ENCODE results near the gene NR5A2.
A peak's percentile ranks its signal among the peaks of the same experiment; 100 is the strongest.

NR5A2 gene

GRCh38 chr1:200136384-200136783, 108.9 kb downstream of the NR5A2 start:
- H3K4me3 ChIP-seq (ENCODE audit: low read depth, low read length) = no peak overlapping the region
- ChIA-PET POLR2A (no interaction called here), CTCF (interaction anchor here (1.1 to 1.3 kb wide), 2 partner anchors 143 to 171 kb away, joined by 3 to 6 read pairs; no protein-coding TSS in a partner anchor)
- no peak for DNase-seq (ENCODE audit: low read depth, low spot score)
- no peak for TF ChIP-seq CTCF (IDR thresholded peaks at IDR 0.05; ENCODE audit: insufficient read depth, low read length, missing control alignments)

GRCh38 chr1:200139661-200140250, 112.2 kb downstream of the NR5A2 start:
- ChIA-PET POLR2A (no interaction called here), CTCF (interaction anchor here (0.7 to 3.9 kb wide), 45 partner anchors 9 to 455 kb away, joined by 3 to 20 read pairs (median 4); no protein-coding TSS in a partner anchor)
- TF ChIP-seq CTCF (IDR thresholded peaks at IDR 0.05; ENCODE audit: insufficient read depth, low read length, missing control alignments) = peak; percentile 72
- H3K4me3 ChIP-seq (ENCODE audit: low read depth, low read length) = no peak overlapping the region
- DNase-seq (ENCODE audit: low read depth, low spot score) = peak; percentile 26

- TF ChIP-seq CTCF (IDR thresholded peaks at IDR 0.05; ENCODE audit: insufficient read depth, low read length, missing control alignments) = no peak
- no peak for DNase-seq (ENCODE audit: low read depth, low spot score)
- POLR2A ChIA-PET = no interaction called here
- CTCF ChIA-PET = interaction anchor here (0.7 to 1.5 kb wide), 4 partner anchors 14 to 458 kb away, joined by 3 to 4 read pairs (median 3); no protein-coding TSS in a partner anchor
- no peak overlapping the region for H3K4me3 ChIP-seq (ENCODE audit: low read depth, low read length)
Observed at GRCh38 chr1:200143347-200143746, 115.8 kb downstream of the NR5A2 start.

- TF ChIP-seq CTCF (IDR thresholded peaks at IDR 0.05; ENCODE audit: insufficient read depth, low read length, missing control alignments) = no peak
- DNase-seq (ENCODE audit: low read depth, low spot score) = no peak
- ChIA-PET CTCF (interaction anchor here (0.8 to 1.1 kb wide), 3 partner anchors 12 to 363 kb away, joined by 3 to 5 read pairs (median 3); no protein-coding TSS in a partner anchor), POLR2A (no interaction called here)
- no peak overlapping the region for H3K4me3 ChIP-seq (ENCODE audit: low read depth, low read length)
Observed at GRCh38 chr1:200146100-200146499, 118.6 kb downstream of the NR5A2 start.

GRCh38 chr1:200147094-200147493, 119.6 kb downstream of the NR5A2 start:
- DNase-seq (ENCODE audit: low read depth, low spot score) = no peak
- no peak overlapping the region for H3K4me3 ChIP-seq (ENCODE audit: low read depth, low read length)
- ChIA-PET POLR2A (no interaction called here), CTCF (interaction anchor here (0.8 kb wide), 1 partner anchor 11 kb away, joined by 3 read pairs; no protein-coding TSS in a partner anchor)
- no peak for TF ChIP-seq CTCF (IDR thresholded peaks at IDR 0.05; ENCODE audit: insufficient read depth, low read length, missing control alignments)

GRCh38 chr1:200147742-200148141, 120.2 kb downstream of the NR5A2 start:
- POLR2A ChIA-PET = no interaction called here
- H3K4me3 ChIP-seq (ENCODE audit: low read depth, low read length) = no peak overlapping the region
- no peak for TF ChIP-seq CTCF (IDR thresholded peaks at IDR 0.05; ENCODE audit: insufficient read depth, low read length, missing control alignments)

More at GRCh38 chr1:200147742-200148141, 120.2 kb downstream of the NR5A2 start:
- CTCF ChIA-PET = no interaction called here
- DNase-seq (ENCODE audit: low read depth, low spot score) = no peak

Data from AG04449 (cell line).